CD4-positive, alpha-beta T cell treated with Interleukin-15 for 4 hours (primary cell): ENCODE data around the gene SOX6.

Experiments used
- DNase-seq: peaks from one replicate; pipeline ENCODE4 v3.0.0-alpha.2; 2020; ENCODE audit warnings: low spot score

SOX6 gene

DNA sequence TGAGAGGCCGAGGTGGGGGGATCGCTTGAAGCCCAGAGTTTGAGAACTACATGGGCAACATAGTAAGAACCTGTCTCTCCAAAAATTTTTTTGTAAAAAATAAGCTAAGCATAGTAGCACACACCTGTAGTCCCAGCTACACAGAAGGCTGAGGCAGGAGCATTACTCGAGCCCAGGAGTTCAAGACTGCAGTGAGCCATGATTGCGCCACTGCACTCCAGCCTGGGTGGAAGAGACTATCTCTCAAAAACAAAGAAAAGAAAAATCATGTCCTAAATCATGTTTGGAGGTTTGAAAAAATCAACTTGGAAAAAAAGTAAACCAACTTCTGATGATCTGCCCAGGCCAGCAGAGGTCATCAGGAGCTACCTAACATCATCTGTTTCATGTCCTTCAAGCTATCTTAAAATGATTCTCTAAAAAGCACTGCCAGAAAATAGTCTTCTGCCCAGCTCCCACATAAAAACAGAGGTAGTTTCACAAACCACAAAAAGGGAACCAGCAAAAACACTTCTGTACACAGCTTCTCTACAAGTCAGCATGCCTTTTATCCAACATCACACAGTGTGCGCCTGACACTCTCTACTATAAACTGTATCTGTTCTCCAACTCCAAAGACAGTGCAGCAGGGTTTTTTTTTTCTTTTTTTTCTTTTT, 165.0 kb downstream of the SOX6 start:
- no peak for DNase-seq

DNA sequence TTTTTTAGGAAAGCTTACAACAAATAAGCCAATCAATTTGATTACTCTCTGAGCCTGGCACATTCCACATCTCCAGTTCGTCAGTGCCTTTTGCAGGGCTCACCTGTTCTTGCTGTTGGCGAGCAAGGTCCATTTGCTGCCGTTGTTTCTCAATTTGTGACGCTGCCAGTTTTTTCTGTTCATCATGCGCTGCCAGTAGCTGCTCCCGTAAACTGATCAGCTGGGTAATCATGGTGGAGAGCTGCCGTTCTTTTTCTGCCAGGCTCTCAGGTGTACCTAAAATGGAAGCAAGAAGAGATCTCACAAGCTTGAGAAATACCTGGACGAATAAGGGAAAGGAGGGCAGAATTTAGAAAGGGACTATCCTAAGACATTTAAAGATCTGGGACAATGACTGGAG, 169.7 kb downstream of the SOX6 start:
- no peak for DNase-seq

DNA sequence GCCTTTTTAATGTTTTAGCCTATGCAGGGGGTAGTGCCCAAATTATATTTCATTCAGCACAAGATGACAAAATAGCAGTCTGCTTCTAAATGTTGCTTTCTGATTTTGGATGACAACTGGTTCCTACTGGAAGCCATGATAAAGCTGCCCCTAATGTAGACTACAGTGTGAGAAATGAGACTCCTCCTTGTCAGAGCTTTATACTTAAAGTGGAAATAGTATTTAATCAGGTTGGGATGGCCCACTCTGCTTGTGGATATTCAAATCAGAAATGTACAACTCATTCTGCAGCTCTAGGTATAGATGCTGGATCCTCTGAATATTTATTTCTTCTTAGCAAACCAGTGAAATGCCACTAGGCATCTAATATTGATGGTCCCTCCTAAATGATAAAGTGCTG, 171.3 kb downstream of the SOX6 start:
- DNase-seq, result no peak

DNA sequence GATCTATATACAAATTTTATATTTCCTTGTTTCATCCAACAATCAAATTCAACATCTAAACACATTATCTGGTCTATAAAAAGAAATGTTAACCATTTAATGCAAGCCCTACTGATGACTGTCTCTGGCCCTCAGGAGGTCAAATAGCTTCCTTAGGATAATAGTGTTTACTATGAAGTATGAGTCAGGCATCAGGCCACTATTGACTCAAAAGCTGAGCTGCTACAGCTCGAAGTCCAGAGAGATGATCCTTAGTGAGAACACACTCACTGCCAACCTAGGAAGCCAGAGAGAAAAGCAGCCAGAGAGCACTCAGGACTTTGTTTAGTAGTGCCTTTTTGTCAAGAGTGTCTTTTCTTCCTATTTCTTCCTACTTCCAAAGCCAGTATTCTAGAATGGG, 171.8 kb downstream of the SOX6 start:
- no peak for DNase-seq

DNA sequence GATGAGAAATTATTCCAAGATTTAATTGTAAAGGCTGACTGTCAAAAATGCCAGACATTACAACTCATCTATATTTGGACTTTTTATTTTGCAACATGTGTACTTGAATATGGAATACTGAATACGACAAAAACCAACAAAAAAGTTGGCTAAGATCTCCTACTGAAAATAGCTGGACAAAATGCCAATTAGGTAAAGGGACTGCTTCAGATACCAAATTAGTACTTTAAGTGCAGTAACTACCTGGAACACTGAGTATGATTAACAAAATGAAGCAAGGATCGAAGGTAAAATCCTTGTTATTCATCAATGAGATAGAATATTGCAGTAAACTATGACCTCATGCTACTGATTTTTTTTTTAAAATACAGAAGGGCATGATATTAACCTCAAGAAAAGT, 173.8 kb downstream of the SOX6 start:
- DNase-seq, result no peak

DNA sequence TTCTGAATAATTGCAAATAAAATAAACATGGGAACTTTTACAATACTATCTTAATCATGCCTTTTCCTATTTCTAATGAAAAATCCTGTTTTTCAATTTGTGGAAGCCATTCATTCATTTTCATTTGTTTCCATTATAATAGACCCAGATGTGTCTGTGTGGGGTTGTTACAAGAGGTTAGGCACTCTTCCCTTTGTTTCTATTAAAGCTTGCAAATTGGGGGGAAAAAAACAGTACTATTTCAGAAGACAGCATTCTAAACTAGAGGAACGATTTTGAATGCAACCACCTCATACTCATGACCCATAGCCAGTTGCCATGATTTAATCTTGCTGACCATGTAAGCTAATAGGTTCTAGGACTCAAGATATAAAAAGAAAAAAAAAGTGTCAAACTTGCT, 175.5 kb downstream of the SOX6 start:
- DNase-seq, result no peak

DNA sequence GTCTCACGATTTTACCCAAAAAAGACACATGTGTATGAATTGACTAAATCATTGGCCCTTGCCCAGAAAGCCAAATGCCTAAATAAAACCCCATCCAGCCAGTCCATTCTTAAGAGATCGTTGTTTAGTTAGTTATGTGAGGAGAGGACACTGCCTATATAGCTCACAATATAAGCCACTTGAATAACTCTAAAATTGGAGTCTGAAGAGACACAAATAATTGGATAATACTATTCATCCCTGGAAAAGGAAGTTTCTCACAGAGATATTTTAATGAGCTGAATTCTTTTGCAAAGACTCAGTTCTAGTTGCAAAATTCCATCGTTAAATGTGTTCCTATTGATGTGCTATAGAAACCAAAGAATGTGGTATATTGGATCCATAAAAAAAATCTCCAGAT, 176.7 kb downstream of the SOX6 start:
- no peak for DNase-seq

DNA sequence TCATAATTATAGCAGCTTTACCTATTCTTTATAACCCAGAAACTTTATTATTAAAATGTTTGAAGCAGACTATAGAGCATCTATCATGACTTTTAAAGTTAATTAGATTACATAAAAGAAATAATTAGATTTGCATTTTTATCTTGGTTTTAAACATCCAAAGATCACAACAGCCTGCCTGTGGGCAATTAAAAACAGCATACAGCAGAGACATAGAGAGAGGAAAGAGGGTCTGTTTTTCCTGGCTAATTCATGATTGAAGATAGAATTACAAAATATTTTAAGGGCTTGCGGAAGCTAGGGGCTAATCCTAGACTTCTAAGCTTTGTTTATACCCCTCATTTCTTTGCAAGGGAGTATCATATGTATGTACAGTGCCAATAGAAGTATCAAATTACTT, 178.1 kb downstream of the SOX6 start:
- no peak for DNase-seq

DNA sequence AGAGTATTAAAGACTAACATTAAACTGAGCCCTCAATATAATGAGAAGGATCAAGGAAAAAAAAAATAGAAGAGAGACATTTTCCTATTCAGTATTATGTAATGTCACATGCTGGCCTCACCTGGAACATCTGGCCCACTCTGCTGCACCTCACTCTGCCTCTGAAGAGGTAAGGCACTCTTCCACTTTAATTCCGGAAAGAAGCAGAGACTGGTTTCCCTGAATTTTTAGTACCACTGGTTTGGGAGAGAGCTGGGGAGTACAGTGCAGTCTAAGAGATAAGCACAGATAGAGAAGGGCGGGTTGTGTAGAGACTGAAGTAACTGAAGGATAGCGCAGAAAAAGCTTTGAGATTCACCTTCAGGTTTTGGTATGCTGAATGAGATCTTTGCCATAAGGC, 178.7 kb downstream of the SOX6 start:
- no peak for DNase-seq

DNA sequence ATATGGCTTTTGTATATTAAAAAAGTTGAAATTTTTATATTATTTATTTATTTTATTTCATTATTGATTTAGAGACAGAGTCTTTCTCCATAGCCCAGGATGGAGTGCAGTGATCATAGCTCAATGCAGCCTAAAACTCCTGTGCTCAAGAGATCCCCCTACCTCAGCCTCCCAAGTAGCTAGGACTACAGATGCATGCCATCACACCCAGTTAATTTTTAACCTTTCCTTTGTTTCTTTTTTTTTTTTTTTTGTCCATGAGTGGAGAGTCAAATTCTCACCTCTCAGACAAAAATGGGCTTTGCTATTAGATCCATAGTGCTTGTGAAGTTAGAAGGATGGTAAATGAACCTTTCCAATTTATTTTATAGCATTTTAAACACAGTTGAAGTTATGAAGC, 182.5 kb downstream of the SOX6 start:
- DNase-seq, result no peak

DNA sequence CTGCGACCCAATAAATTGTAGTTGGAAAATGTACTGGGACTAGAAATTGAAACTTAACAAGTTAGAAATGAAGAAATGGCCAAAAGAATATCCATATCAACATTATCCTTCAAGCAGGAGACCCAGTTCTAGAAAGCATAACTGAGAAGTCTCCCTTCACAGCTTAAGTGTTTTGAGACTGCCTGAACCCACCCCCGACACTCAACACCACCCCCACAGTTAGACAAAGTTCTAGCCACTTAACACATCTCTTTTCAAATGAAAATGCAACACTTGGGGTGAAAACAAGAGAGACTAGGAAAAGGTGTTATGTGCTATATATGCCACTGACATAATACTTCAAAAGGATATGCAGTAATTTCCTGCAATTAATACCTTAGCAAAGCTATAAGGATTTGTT, 184.5 kb downstream of the SOX6 start:
- DNase-seq, result no peak

DNA sequence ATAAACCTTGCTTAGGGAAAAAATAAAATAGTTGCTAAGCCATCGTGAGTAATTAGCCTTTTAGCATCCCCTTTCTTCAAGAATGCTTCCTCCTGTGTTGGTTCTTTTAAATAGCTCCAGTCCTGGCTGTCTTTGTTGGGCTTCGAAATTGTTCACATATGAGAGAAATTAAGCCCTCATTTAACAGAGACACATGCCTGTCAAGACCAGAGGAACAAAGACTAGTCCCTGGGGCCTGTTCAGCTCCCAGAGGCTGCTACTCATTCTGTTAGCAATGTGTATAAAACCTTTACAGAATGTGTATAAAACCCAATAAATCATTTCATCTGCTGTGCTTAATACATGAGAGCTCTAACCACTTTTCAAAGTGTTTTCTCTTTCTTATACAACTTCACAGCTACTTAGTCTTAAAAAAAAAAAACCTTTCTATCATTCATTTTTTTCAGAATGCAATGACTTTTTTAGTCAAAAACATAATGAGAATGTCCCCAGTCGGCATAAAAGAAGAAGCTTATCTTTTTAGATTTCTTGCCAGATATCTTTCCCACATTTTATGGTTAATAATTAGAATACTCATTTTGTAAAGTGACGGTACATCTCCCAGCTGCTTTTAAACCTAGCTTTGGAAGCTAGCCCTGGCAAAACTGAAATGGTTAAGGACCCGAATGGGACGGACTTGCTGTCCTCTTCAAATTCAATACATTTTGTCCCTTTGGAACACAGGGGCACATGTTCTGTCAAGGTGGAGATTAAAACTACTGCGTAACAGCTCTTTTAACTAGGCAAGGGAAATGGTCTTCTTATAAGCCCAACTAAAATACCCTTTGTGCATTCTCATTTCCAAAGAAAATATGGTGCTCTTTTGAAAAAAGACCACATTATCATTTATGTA, 186.1 kb downstream of the SOX6 start:
- no peak for DNase-seq

DNA sequence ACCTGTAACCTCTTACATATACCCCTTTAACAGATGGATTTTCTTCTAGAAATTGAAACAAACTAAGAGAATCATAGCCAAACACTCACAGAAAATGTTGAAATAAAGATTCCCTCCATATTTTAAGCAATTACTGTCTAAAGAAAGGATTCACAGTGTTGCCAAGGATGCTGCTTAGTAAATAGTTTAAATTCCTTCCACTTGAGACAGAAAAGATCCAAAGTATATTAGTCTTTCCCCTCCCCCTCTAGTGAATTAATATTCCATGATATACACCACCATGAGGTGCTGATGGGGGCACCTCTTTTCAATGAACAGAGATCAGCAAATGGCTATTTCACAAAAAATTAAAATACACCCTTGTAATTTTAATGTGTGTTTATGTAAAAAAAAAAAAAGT, 186.8 kb downstream of the SOX6 start:
- no peak for DNase-seq

DNA sequence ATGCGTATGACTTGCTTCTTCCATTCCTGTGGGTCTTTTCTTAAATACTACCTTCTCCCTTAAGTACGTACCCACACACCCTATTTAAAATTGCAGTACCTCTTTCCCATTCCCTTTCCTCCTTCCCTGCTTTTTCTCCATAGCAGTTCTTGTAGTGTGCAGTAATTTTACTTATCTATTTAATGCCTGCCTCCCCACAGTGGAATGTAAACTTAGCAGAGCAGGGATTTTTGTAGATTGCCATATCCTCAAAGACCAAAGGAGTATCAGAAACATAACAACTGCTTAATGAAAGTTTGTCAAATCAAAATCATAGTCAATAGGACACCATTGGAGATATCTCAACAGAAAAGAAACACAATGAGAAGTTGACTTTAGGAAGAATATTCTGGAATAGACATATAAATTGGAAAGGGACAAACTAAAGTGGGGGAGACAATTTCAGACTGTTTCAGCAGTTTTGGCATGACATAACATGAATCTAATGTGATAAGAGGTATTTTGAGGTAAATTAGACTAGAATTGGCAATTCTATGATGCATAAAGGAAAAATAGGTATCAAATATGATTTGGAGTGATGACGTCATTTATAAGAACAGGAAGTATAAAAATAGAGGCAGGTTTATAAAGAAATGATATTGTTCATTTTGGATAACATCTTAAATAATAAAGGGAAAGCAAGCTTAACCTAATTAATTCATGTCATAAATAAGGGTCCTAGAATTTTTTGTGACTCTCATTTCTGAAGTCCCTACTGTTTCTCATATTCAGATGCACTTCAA, 188.4 kb downstream of the SOX6 start:
- DNase-seq, result no peak

DNA sequence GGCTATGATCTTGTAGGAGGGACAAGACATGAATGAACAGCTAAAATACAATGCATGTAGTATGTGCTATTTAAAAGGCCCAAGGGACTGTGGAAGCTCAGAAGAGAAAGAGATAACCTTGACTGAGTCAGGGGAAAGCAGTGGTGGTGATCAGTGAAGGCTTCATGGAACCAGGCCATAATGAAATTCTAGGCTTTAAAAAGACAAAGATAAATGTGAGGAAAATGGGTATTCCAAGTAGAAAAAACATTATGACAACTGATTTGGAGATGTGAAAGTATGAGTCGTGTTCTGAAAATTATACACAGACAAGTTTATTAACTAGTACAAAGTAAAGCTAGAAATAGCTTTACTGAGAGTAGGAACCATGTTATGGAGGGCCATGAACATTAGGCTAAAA, 189.8 kb downstream of the SOX6 start:
- DNase-seq, result no peak

DNA sequence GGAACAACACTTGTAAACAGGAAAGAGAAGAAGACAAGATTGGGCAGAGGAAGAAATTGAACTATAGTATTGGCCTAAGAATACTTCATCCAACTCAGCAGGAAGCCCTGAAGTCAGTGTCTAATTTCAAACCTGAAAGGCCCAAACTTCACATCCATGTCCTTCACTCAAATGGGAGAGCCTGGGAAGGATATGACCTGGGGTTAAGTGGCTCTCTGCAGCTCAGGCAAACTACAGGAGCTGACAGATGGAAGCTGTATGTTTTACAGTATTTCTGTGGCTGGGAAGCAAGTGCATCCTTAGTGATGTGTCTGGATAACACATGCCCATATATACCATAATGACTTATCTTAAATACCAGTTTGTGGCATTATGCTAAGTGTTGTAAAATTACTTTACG, 196.2 kb downstream of the SOX6 start:
- DNase-seq, result no peak

DNA sequence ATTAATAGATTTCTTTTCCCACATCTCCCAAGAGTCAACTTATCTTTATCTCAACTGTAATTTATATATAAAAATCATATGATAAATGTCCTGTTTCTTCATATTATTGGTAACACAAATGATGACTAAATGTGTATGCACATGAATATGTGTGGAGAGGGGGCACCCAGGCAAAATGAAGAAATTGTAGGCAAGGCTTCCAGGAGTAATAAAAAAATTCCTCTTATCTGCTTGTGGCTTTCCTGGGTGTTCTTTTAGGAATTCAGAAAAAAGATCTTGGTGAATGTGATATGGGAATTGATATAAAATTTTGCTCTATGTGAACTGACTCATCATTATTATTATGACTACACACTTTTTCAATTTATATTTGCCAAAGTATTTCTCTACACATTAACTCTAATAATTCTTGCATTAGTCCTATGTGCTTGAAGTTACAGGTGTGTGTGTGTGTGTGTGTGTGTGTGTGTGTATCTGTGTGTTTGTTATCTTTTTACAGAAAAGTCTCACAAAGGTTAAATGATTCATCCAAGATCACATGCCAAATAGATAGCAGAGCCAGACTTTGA, 197.8 kb downstream of the SOX6 start:
- DNase-seq, result no peak

DNA sequence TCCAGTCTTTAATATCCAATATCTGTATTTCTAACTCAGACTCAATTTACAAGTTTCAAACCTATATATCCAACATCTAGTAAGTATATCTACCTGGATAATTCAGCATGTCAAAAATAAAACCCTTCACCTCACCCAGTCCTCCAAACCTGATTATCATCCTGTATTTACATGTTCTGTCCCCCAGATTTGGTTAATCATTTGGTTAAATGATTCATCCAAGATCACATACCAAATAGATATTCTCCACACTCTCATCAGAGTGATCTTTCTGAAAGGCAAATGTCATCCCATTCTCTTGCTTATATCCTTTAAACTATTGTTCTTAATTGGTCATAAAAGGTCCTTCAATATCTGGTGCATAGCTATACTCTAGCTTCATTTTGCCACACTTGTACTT, 199.0 kb downstream of the SOX6 start:
- DNase-seq, result no peak

DNA sequence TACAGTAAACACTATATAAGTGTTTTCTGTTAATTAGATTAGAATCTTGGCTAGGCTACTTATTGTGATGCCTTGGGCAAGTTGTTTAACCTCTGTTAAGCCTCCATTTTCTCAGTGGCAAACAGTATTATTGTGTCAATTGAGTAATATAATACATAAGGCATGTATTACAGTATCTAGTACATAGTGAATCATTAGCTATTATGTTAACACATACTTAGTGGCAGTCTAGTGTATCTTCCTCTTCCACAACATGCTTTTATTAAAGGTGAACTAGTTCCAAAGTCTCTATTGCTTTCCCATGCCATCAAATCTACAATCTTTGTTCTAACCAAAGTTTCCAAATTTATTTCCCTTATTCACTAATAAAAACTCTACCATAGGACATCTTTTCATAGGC, 200.9 kb downstream of the SOX6 start:
- no peak for DNase-seq

DNA sequence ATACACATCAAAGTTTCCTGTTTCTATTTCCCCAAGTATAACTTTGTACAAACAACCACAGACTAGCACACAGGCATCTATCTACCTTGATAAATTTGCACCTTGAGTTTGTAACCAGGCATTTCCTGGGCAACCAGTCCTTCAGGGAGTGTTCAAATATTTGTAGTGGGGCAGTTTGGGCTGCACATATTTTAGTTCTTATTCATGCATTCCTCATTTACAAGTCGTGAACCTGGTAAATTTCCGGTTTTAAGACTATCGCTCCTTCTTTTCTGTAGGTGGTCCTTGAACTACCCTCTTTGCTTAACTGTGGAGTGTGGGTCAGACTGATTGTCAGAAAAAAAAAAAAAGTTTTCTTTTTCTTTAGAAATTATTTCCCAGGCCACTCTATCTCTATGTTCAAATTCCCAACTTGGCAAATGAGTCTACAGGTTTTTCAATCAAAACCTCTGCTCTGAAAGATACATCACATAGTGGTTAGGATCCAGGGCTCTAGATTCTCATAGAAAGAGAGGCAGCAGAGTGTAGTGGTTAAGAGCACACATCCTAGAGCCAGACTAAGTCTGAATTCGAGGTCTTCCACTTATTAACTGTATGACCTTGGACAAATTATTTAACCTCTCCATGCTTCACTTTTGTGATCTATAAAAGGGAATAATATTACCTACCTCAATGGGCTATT, 201.5 kb downstream of the SOX6 start:
- DNase-seq, result no peak

DNA sequence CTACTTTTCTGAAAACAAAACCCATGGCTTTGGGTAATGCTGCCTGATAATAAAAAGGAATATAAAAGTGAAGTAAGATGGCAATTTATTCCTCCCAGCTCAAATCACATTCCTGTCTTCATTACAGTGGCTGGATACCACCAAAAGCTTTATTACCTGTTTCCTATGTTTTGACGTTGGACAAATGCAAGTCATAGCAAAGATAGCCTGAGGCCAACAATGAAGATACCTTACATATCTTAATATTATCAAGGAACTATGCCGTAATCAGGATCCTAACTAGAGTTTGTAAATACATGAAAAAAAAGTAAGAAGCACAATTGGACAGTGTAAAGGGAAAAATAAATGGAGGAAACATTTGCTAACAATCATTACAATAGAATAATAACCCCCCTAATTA, 202.4 kb downstream of the SOX6 start:
- no peak for DNase-seq

DNA sequence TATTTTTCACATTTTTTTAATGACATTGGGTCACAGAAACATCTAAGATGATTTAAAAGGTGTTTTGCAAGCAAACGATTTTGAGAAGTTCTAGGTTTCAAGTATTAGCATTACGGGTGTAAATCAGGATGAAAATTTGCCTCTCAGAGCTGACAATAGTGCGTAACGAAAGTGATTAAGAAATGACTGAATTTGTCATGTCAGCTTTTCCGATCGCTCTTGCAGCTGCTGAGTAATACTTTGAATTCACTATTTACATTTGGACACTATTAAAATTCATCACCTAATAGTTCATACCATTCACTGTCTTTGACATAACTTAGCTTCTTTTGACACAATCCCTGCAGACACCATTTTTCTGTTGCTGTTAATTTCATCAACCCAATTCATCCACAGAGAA, 205.2 kb downstream of the SOX6 start:
- DNase-seq, result no peak
